Ascending aorta (tissue), 2 donors: Measurements from ENCODE around the gene AIFM2. TPM values are rescaled to one million over a fixed set of nuclear protein-coding genes. Genes with fewer than 3 reads are reported as not detected.

Experiments used
- DNase-seq, 2 donors: peaks; one replicate each; pipeline ENCODE4 v3.0.0-alpha.2; 2019; ENCODE audit warnings: low spot score in 2 of 2
- H3K27ac ChIP-seq, 2 donors: fragments of 200-600 bp; sonication (generic); one replicate each; pipeline ENCODE4 v1.5.1; 2016 to 2017; ENCODE audit warnings: mild to moderate bottlenecking in 1 of 2
- H3K27me3 ChIP-seq: fragments of 200-600 bp; sonication (generic); one replicate; pipeline ENCODE4 v1.5.1; 2017
- H3K36me3 ChIP-seq, 2 donors: fragments of 200-600 bp; sonication (generic); one replicate each; pipeline ENCODE4 v1.5.1; 2016
- H3K4me1 ChIP-seq, 2 donors: fragments of 200-600 bp; sonication (generic); one replicate each; pipeline ENCODE4 v1.5.1; 2016 to 2017; ENCODE audit warnings: mild to moderate bottlenecking in 1 of 2
- H3K4me3 ChIP-seq, 2 donors: fragments of 200-600 bp; sonication (generic); one replicate each; pipeline ENCODE4 v1.5.1; 2016 to 2017; ENCODE audit warnings: mild to moderate bottlenecking in 1 of 2
- H3K9me3 ChIP-seq, 2 donors: fragments of 200-600 bp; sonication (generic); one replicate each; pipeline ENCODE4 v1.5.1; 2016
- CTCF ChIP-seq, 3 experiments: fragments of 200-600 bp in 2 of 3; fragments of 450-650 bp in 1 of 3; sonication (generic) in 2 of 3; IDR thresholded peaks; one replicate each; pipeline ENCODE4 v1.5.1; 2016 to 2019; ENCODE audit warnings: antibody characterized with exemption in 3 of 3, mild to moderate bottlenecking in 1 of 3, moderate library complexity in 1 of 3
- intact Hi-C: fragments of 100-400 bp; cut with DNase I; formaldehyde crosslinking; loops from one replicate; pipeline ENCODE4 v1.15.1; 2023
- total RNA-seq: library from RNA; depleted of rRNA; stranded (reverse); fragments of >200 nt; gene quantifications from one replicate; pipeline ENCODE4 v1.1.0, GENCODE V29; 2016

Gene AIFM2
- total RNA-seq, 1 donor from 2014 or later, result 2.9 TPM

GRCh38 chr10:70096016-70096704 is 36.5 kb downstream of the AIFM2 start:
- Histone ChIP-seq H3K27ac (no peak overlapping the region), H3K36me3 (peaks cover 0 to 3% of the 10 kb centered on the region in 2 donors), H3K27me3 (no peaks in the 10 kb centered on the region), H3K4me1 (no peaks in the 10 kb centered on the region), H3K4me3 (no peak overlapping the region), H3K9me3 (no peaks in the 10 kb centered on the region)
- no peak for DNase-seq
- intact Hi-C loops, result no loop called here
- TF ChIP-seq CTCF (IDR thresholded peaks at IDR 0.05), result no peak

- DNase-seq, result no peak
- no peaks in the 10 kb centered on the region for H3K9me3 ChIP-seq
- H3K36me3 ChIP-seq, result peaks cover 0 to 3% of the 10 kb centered on the region in 2 donors
- H3K27ac ChIP-seq, result no peak overlapping the region
- H3K4me3 ChIP-seq, result no peak overlapping the region
- TF ChIP-seq CTCF (IDR thresholded peaks at IDR 0.05), result no peak
- no peaks in the 10 kb centered on the region for H3K4me1 ChIP-seq
- intact Hi-C loops, result no loop called here
- no peaks in the 10 kb centered on the region for H3K27me3 ChIP-seq
Measured at GRCh38 chr10:70094250-70094649, 38.4 kb downstream of the AIFM2 start.

- TF ChIP-seq CTCF (IDR thresholded peaks at IDR 0.05), result no peak
- Histone ChIP-seq H3K27me3 (no peaks in the 10 kb centered on the region), H3K27ac (no peak overlapping the region), H3K4me1 (no peaks in the 10 kb centered on the region), H3K36me3 (peaks cover 0 to 3% of the 10 kb centered on the region in 2 donors), H3K9me3 (no peaks in the 10 kb centered on the region), H3K4me3 (no peak overlapping the region)
- intact Hi-C loops, result no loop called here
- DNase-seq, result no peak
Measured at GRCh38 chr10:70093335-70093944, 39.2 kb downstream of the AIFM2 start.

- no peak for DNase-seq
- intact Hi-C loops, result no loop called here
- Histone ChIP-seq H3K4me1 (no peaks in the 10 kb centered on the region), H3K4me3 (no peak overlapping the region), H3K27me3 (no peaks in the 10 kb centered on the region), H3K9me3 (no peaks in the 10 kb centered on the region), H3K27ac (no peak overlapping the region), H3K36me3 (peaks cover 0 to 3% of the 10 kb centered on the region in 2 donors)
- no peak for TF ChIP-seq CTCF (IDR thresholded peaks at IDR 0.05)
Measured at GRCh38 chr10:70092389-70092718, 40.3 kb downstream of the AIFM2 start.

- no peak for DNase-seq
- intact Hi-C loops, result no loop called here
- H3K36me3 ChIP-seq, result peaks cover 0 to 3% of the 10 kb centered on the region in 2 donors
Measured at GRCh38 chr10:70090951-70091350, 41.7 kb downstream of the AIFM2 start.

More at GRCh38 chr10:70090951-70091350, 41.7 kb downstream of the AIFM2 start:
- H3K27me3 ChIP-seq, result no peaks in the 10 kb centered on the region
- H3K9me3 ChIP-seq, result no peaks in the 10 kb centered on the region
- TF ChIP-seq CTCF (IDR thresholded peaks at IDR 0.05), result no peak
- no peaks in the 10 kb centered on the region for H3K4me1 ChIP-seq
- no peak overlapping the region for H3K4me3 ChIP-seq
- no peak overlapping the region for H3K27ac ChIP-seq
